ENCODE data around the gene USO1.

DNA sequence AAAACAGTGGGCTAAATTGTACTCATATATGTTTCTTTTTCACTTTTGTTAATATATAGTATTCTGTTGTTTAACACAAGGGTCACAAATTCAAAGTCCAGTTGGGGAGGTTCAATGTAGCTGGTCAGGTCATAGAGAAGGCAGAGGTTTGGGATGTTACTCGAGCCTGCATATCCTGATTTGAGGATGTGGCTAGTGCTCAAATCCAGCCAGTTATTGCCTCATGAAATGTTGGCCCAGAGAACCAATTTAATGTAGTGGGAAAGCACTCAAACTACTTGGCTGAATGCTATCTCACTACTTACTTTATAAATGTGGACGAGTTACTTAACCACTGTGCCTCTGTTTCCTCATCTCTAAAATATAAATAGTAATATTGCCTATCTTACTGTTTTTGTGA lies 12.5 kb downstream of the USO1 start:
- no peak for TF ChIP-seq CTCF (IDR thresholded peaks at IDR 0.05)
- no peak for TF ChIP-seq POLR2A (IDR thresholded peaks at IDR 0.05)
